T-helper 2 cell treated with Interferon-gamma antibody and Interleukin-4, amounts not matched to agents 5 μg/mL and 100 μg/mL, for 36 hours (primary cell): Measurements from ENCODE around the gene TRPV5.

Experiments used
- DNase-seq: peaks from one replicate; pipeline ENCODE4 v3.0.0; 2021; ENCODE audit warnings: low spot score
- H3K27ac Mint-ChIP-seq: one replicate; pipeline ENCODE4 v1.8.0; 2021; ENCODE audit warnings: mild to moderate bottlenecking, mixed read lengths
- H3K27me3 Mint-ChIP-seq: one replicate; pipeline ENCODE4 v1.8.0; 2021; ENCODE audit warnings: low read depth, mixed read lengths
- H3K36me3 Mint-ChIP-seq: one replicate; pipeline ENCODE4 v1.8.0; 2021; ENCODE audit warnings: low read depth, mixed read lengths
- H3K4me1 Mint-ChIP-seq: one replicate; pipeline ENCODE4 v1.8.0; 2021; ENCODE audit warnings: low read depth, mixed read lengths
- H3K4me3 Mint-ChIP-seq: one replicate; pipeline ENCODE4 v1.8.0; 2022; ENCODE audit warnings: mild to moderate bottlenecking, moderate library complexity, mixed read lengths
- H3K9me3 Mint-ChIP-seq: one replicate; pipeline ENCODE4 v1.8.0; 2021; ENCODE audit warnings: mixed read lengths

TRPV5 gene

GRCh38 chr7:142894985-142895593, 38.5 kb downstream of the TRPV5 start:
- no peak for DNase-seq
- Mint-ChIP-seq H3K27ac (no peak overlapping the region), H3K4me3 (no peak overlapping the region), H3K4me1 (no peaks in the 10 kb centered on the region), H3K27me3 (peaks cover 12% of the 10 kb centered on the region), H3K36me3 (no peaks in the 10 kb centered on the region), H3K9me3 (no peaks in the 10 kb centered on the region)

- H3K27me3 Mint-ChIP-seq, result peaks cover 8% of the 10 kb centered on the region
- H3K27ac Mint-ChIP-seq, result no peak overlapping the region
- H3K4me1 Mint-ChIP-seq, result no peaks in the 10 kb centered on the region
- H3K4me3 Mint-ChIP-seq, result no peak overlapping the region
- no peaks in the 10 kb centered on the region for H3K36me3 Mint-ChIP-seq
- no peak for DNase-seq
- H3K9me3 Mint-ChIP-seq, result no peaks in the 10 kb centered on the region
Observed at GRCh38 chr7:142894112-142894984, 39.2 kb downstream of the TRPV5 start.

GRCh38 chr7:142892951-142893350, 40.6 kb downstream of the TRPV5 start:
- no peaks in the 10 kb centered on the region for H3K9me3 Mint-ChIP-seq
- no peak overlapping the region for H3K4me3 Mint-ChIP-seq
- H3K27me3 Mint-ChIP-seq, result peaks cover 8% of the 10 kb centered on the region
- H3K4me1 Mint-ChIP-seq, result no peaks in the 10 kb centered on the region
- no peak overlapping the region for H3K27ac Mint-ChIP-seq
- DNase-seq, result no peak
- H3K36me3 Mint-ChIP-seq, result no peaks in the 10 kb centered on the region

GRCh38 chr7:142891490-142892082, 42.0 kb downstream of the TRPV5 start:
- Mint-ChIP-seq H3K36me3 (no peaks in the 10 kb centered on the region), H3K27me3 (peaks cover 8% of the 10 kb centered on the region), H3K27ac (no peak overlapping the region), H3K4me1 (no peaks in the 10 kb centered on the region), H3K4me3 (no peak overlapping the region), H3K9me3 (no peaks in the 10 kb centered on the region)
- no peak for DNase-seq

GRCh38 chr7:142890874-142891485, 42.6 kb downstream of the TRPV5 start:
- no peaks in the 10 kb centered on the region for H3K36me3 Mint-ChIP-seq
- no peak overlapping the region for H3K27ac Mint-ChIP-seq
- DNase-seq, result no peak

GRCh38 chr7:142889816-142890215, 43.7 kb downstream of the TRPV5 start:
- no peak overlapping the region for H3K27ac Mint-ChIP-seq
- H3K36me3 Mint-ChIP-seq, result no peaks in the 10 kb centered on the region
- no peak for DNase-seq
- H3K9me3 Mint-ChIP-seq, result no peaks in the 10 kb centered on the region
- no peaks in the 10 kb centered on the region for H3K4me1 Mint-ChIP-seq
- no peaks in the 10 kb centered on the region for H3K27me3 Mint-ChIP-seq
- H3K4me3 Mint-ChIP-seq, result no peak overlapping the region

More at GRCh38 chr7:142890874-142891485, 42.6 kb downstream of the TRPV5 start:
- Mint-ChIP-seq H3K4me3 (no peak overlapping the region), H3K27me3 (peaks cover 2% of the 10 kb centered on the region), H3K4me1 (no peaks in the 10 kb centered on the region), H3K9me3 (no peaks in the 10 kb centered on the region)

- no peaks in the 10 kb centered on the region for H3K9me3 Mint-ChIP-seq
- no peaks in the 10 kb centered on the region for H3K4me1 Mint-ChIP-seq
Observed at GRCh38 chr7:142887282-142888015, 46.1 kb downstream of the TRPV5 start.

GRCh38 chr7:142886866-142887265, 46.7 kb downstream of the TRPV5 start:
- H3K4me1 Mint-ChIP-seq, result no peaks in the 10 kb centered on the region
- no peaks in the 10 kb centered on the region for H3K9me3 Mint-ChIP-seq
- no peak for DNase-seq
- no peaks in the 10 kb centered on the region for H3K36me3 Mint-ChIP-seq
- H3K27ac Mint-ChIP-seq, result no peak overlapping the region
- no peaks in the 10 kb centered on the region for H3K27me3 Mint-ChIP-seq
- no peak overlapping the region for H3K4me3 Mint-ChIP-seq

More at GRCh38 chr7:142887282-142888015, 46.1 kb downstream of the TRPV5 start:
- no peak overlapping the region for H3K4me3 Mint-ChIP-seq
- no peak overlapping the region for H3K27ac Mint-ChIP-seq
- no peaks in the 10 kb centered on the region for H3K27me3 Mint-ChIP-seq
- H3K36me3 Mint-ChIP-seq, result no peaks in the 10 kb centered on the region
- DNase-seq, result no peak

- no peak for DNase-seq
- H3K27ac Mint-ChIP-seq, result no peak within 1 kb of the TSS
- H3K27me3 Mint-ChIP-seq, result no peaks in the 10 kb centered on the region
- no peaks in the 10 kb centered on the region for H3K4me1 Mint-ChIP-seq
- H3K9me3 Mint-ChIP-seq, result no peaks in the 10 kb centered on the region
- no peak within 1 kb of the TSS for H3K4me3 Mint-ChIP-seq
- no peaks in the 10 kb centered on the region for H3K36me3 Mint-ChIP-seq
Observed at GRCh38 chr7:142885311-142886230, 48.0 kb downstream of the TRPV5 start, which contains the start of gene TRPV6. TRPV6 (minus strand) TSS chr7:142885745.

- no peaks in the 10 kb centered on the region for H3K4me1 Mint-ChIP-seq
- no peak overlapping the region for H3K4me3 Mint-ChIP-seq
- H3K36me3 Mint-ChIP-seq, result no peaks in the 10 kb centered on the region
- no peak overlapping the region for H3K27ac Mint-ChIP-seq
- no peak for DNase-seq
- peaks cover 8% of the 10 kb centered on the region for H3K27me3 Mint-ChIP-seq
- no peaks in the 10 kb centered on the region for H3K9me3 Mint-ChIP-seq
Observed at GRCh38 chr7:142884286-142884640, 49.3 kb downstream of the TRPV5 start.

GRCh38 chr7:142883571-142884285, 49.8 kb downstream of the TRPV5 start:
- Mint-ChIP-seq H3K36me3 (no peaks in the 10 kb centered on the region), H3K27ac (no peak overlapping the region), H3K9me3 (no peaks in the 10 kb centered on the region), H3K4me3 (no peak overlapping the region), H3K27me3 (peaks cover 10% of the 10 kb centered on the region), H3K4me1 (no peaks in the 10 kb centered on the region)
- DNase-seq, result no peak

GRCh38 chr7:142883145-142883544, 50.4 kb downstream of the TRPV5 start:
- no peak for DNase-seq
- Mint-ChIP-seq H3K27ac (no peak overlapping the region), H3K4me1 (no peaks in the 10 kb centered on the region), H3K9me3 (no peaks in the 10 kb centered on the region), H3K27me3 (peaks cover 10% of the 10 kb centered on the region), H3K36me3 (no peaks in the 10 kb centered on the region), H3K4me3 (no peak overlapping the region)
